K562 (cell line): ENCODE data around the gene SLC22A23. TPM values are rescaled to one million over a fixed set of nuclear protein-coding genes. Genes with fewer than 3 reads are reported as not detected.

Source experiments
- ATAC-seq: fragments of 200-7000 bp; cut with Tn5 transposase; 3 replicates; pipeline ENCODE4 v1.9.1; 2020; ENCODE audit warnings: moderate library complexity
- BruUV-seq: library from RNA; stranded (reverse); fragments of 400-500 nt; replicated peaks from 2 replicates; lab custom pipeline; 2021; lab: Mats Ljungman, UMichigan
- CTCF ChIA-PET: fragments of 300-600 bp; formaldehyde crosslinking; extraction: SDS; loops from one replicate; lab custom pipeline; 2021; ENCODE audit warnings: low intra/inter-chr PET ratio; lab: Yijun Ruan, JAX
- POLR2A ChIA-PET: fragments of 300-600, 350-650 bp; sonication (Branson Sonifier 250); formaldehyde crosslinking; extraction: SDS; loops from one replicate; lab custom pipeline; 2021; ENCODE audit warnings: antibody characterized with exemption, inconsistent platforms; lab: Yijun Ruan, JAX
- DNase-seq, 4 experiments: peaks; one replicate each; pipeline versions ENCODE4 v3.0.0 to v3.0.0-alpha.2; 2011 to 2018; ENCODE audit warnings: low spot score in 3 of 4, mixed read lengths in 3 of 4; ENCODE audit errors: extremely low read depth in 1 of 4
- FAIRE-seq: peaks from 2 replicates; lab custom pipeline; 2011; peaks lifted over from hg19 to GRCh38; lab: Jason Lieb, UNC
- H2AFZ ChIP-seq: 2 replicates; pipeline ENCODE4 v1.6.0; 2011; ENCODE audit warnings: low read depth, low read length, control low read depth, inconsistent platforms
- H3K27ac ChIP-seq: fragments of 200-600 bp; 3 replicates; pipeline ENCODE4 v1.8.0; 2011; ENCODE audit warnings: low read depth, mild to moderate bottlenecking, control low read depth, inconsistent platforms, low read length, moderate library complexity, mixed read lengths; ENCODE audit errors: extremely low read depth
- H3K27me3 ChIP-seq, 2 experiments: fragments of 300-600 bp in 1 of 2; 2 replicates in 1 of 2; 3 replicates in 1 of 2; pipeline versions ENCODE4 v1.6.0 to v1.8.0; 2011; ENCODE audit warnings: inconsistent platforms in 2 of 2, low read length in 2 of 2, mild to moderate bottlenecking in 1 of 2, mixed read lengths in 1 of 2, moderate library complexity in 1 of 2; ENCODE audit not compliant: control insufficient read depth in 2 of 2, insufficient read depth in 2 of 2
- H3K36me3 ChIP-seq: fragments of 300-600 bp; 3 replicates; pipeline ENCODE4 v1.8.0; 2011; ENCODE audit warnings: mild to moderate bottlenecking, low read length, inconsistent platforms; ENCODE audit not compliant: control insufficient read depth, insufficient read depth
- H3K4me1 ChIP-seq, 2 experiments: fragments of 200-600 bp in 1 of 2; replicated peaks in 1 of 2; 2 replicates in 1 of 2; 3 replicates in 1 of 2; pipeline versions ENCODE4 v1.5.1 to v1.8.0; 2011; ENCODE audit warnings: inconsistent platforms in 2 of 2, low read length in 2 of 2, mild to moderate bottlenecking in 1 of 2, mixed read lengths in 1 of 2, moderate library complexity in 1 of 2; ENCODE audit not compliant: control insufficient read depth in 2 of 2, insufficient read depth in 2 of 2
- H3K4me2 ChIP-seq: 2 replicates; pipeline ENCODE4 v1.6.1; 2011; ENCODE audit warnings: low read length, control low read depth, inconsistent platforms, mixed read lengths; ENCODE audit not compliant: insufficient read depth
- H3K4me3 ChIP-seq: fragments of 200-600 bp; sonication (generic), shearing (Covaris generic); 2 replicates; pipeline ENCODE4 v1.5.1; 2016; ENCODE audit warnings: control low read depth, inconsistent platforms
- H3K79me2 ChIP-seq: fragments of 200-600 bp; 3 replicates; pipeline ENCODE4 v1.8.0; 2011; ENCODE audit warnings: low read length, inconsistent platforms; ENCODE audit not compliant: control insufficient read depth, insufficient read depth
- H3K9ac ChIP-seq, 2 experiments: 2 replicates each; pipeline versions ENCODE4 v1.6.0 to v1.6.1; 2011; ENCODE audit warnings: low read depth in 2 of 2, low read length in 2 of 2, control low read depth in 1 of 2, inconsistent platforms in 1 of 2, mild to moderate bottlenecking in 1 of 2, mixed read lengths in 1 of 2; ENCODE audit not compliant: insufficient read depth in 1 of 2
- H3K9me1 ChIP-seq: one replicate; pipeline ENCODE4 v1.6.0; 2011; ENCODE audit warnings: inconsistent platforms, mild to moderate bottlenecking, low read length, moderate library complexity; ENCODE audit not compliant: control insufficient read depth, insufficient read depth
- H3K9me3 ChIP-seq: replicated peaks from 2 replicates; pipeline ENCODE4 v1.5.1; 2011; ENCODE audit warnings: low read depth, low read length, inconsistent platforms; ENCODE audit not compliant: control insufficient read depth, insufficient read depth
- H4K20me1 ChIP-seq: replicated peaks from 2 replicates; pipeline ENCODE4 v1.6.1; 2011; ENCODE audit warnings: low read length, inconsistent platforms, mixed read lengths; ENCODE audit not compliant: control insufficient read depth, insufficient read depth
- CLOCK ChIP-seq: fragments of 250-450 bp; sonication (Bioruptor Pico); IDR thresholded peaks from 2 replicates; pipeline ENCODE4 v1.4.0; 2020; ENCODE audit warnings: mild to moderate bottlenecking, moderate library complexity, borderline replicate concordance
- CXXC5 ChIP-seq: fragments of 250-450 bp; sonication (Bioruptor Pico); IDR thresholded peaks from 2 replicates; pipeline ENCODE4 v1.8.0; 2022; ENCODE audit warnings: inconsistent platforms, mild to moderate bottlenecking, moderate library complexity
- MEIS2 ChIP-seq: fragments of 450-650 bp; IDR thresholded peaks from 2 replicates; pipeline ENCODE4 v1.6.1; 2014; ENCODE audit warnings: mild to moderate bottlenecking; ENCODE audit not compliant: partially characterized antibody
- WGBS: fragments of 100-300 bp; shearing (Covaris generic); methylation state at CpG from one replicate; pipeline ENCODE4 v1.1.6; 2016; ENCODE audit warnings: low coverage, mixed read lengths; ENCODE audit not compliant: insufficient coverage; ENCODE audit errors: missing lambda C conversion rate; 5-methylcytosine and 5-hydroxymethylcytosine counted together
- in situ Hi-C: fragments of 300-500 bp; cut with MboI; formaldehyde crosslinking; loops from 4 replicates; pipeline ENCODE4 v1.15.0; 2018; ENCODE audit warnings: inconsistent platforms, mixed read lengths
- intact Hi-C: fragments of 100-400 bp; cut with micrococcal nuclease; formaldehyde crosslinking; loops from 2 replicates; pipeline ENCODE4 v1.14.2; 2022
- polyA plus RNA-seq, 8 experiments: library from polyadenylated mRNA; depleted of rRNA in 4 of 8; stranded (reverse) in 5 of 8; unstranded in 3 of 8; fragments of >200 nt; fragmentation: Nextera tagmentation in 2 of 8; fragmentation: Illumina TruSeq in 1 of 8; extraction: Ambion mirVana in 2 of 8; extraction: Trizol in 1 of 8; gene quantifications; 2 replicates each; pipeline versions ENCODE4 v1.2.1 to v1.2.3, GENCODE V29; 2011 to 2014; ENCODE audit warnings: inconsistent platforms in 1 of 8, missing spikeins in 1 of 8
- total RNA-seq, 7 experiments: library from RNA; depleted of rRNA in 6 of 7; stranded (reverse); fragments of >200 nt in 6 of 7; fragmentation: Illumina TruSeq in 2 of 7; extraction: Trizol in 2 of 7; gene quantifications; 2 replicates each; pipeline versions ENCODE4 v1.2.1 to v1.2.3, GENCODE V29; 2011 to 2021; ENCODE audit warnings: low replicate concordance in 1 of 7

Gene SLC22A23
- total and polyA plus RNA-seq, 9 of the 15 experiments (the other 6 are each of a cell fraction or from before 2014, with no cell fraction given): 0.30 to 8.7 (median 2.5) TPM

- in situ Hi-C loops (no loop called here), intact Hi-C loops (no loop called here)
- ATAC-seq (no peak), DNase-seq (no peak), FAIRE-seq (no peak)
- WGBS: 73% methylated on average over 7 of the region's 7 CpGs
- no peak overlapping the region for H3K9ac ChIP-seq
- no peak for TF ChIP-seq CXXC5 (CRISPR knock-in tag)
- no peak for TF ChIP-seq MEIS2
- no peak for TF ChIP-seq CLOCK (CRISPR knock-in tag)
- CTCF ChIA-PET: no interaction called here
- H3K36me3 ChIP-seq: no peaks in the 10 kb centered on the region
- POLR2A ChIA-PET: interaction anchor here (0.8 to 2.8 kb wide), 5 partner anchors 8 to 21 kb away, joined by 3 to 18 read pairs (median 4); no protein-coding TSS in a partner anchor
- no peak overlapping the region for H2AFZ ChIP-seq
- no TSS peak for BruUV-seq
- H3K4me2 ChIP-seq: no peak overlapping the region
- peaks cover 0 to 6% of the 10 kb centered on the region in 2 experiments; a peak in 2 of 5 replicates for H3K4me1 ChIP-seq
- no peaks in the 10 kb centered on the region for H3K79me2 ChIP-seq
- H3K4me3 ChIP-seq: no peak overlapping the region
- H3K9me3 ChIP-seq: no peaks in the 10 kb centered on the region
- H4K20me1 ChIP-seq: peaks cover 10% of the 10 kb centered on the region; the same call in 1 of the 2 replicates
- no peaks in the 10 kb centered on the region for H3K27me3 ChIP-seq
- H3K27ac ChIP-seq: no peak overlapping the region
- H3K9me1 ChIP-seq: peaks cover 4% of the 10 kb centered on the region
Measured at GRCh38 chr6:3432416-3432815, 24.4 kb downstream of the SLC22A23 start.
